ENCODE results near the gene HECW1. TPM values are rescaled to one million over a fixed set of nuclear protein-coding genes. Genes with fewer than 3 reads are reported as not detected.

The HECW1 gene
- total and polyA plus RNA-seq, 2 of the 8 experiments (the other 6 are each of a cell fraction or from before 2014, with no cell fraction given), result 2.9 to 12.7 TPM

- Histone ChIP-seq H2BK15ac (ENCODE audit: low read length) (no peak overlapping the region), H2BK120ac (replicated peaks; ENCODE audit: low read depth, low read length) (no peak overlapping the region), H3K4me1 (replicated peaks in 1 of 4; ENCODE audit: control insufficient read depth in 3 of 4, insufficient read depth in 4 of 4, low read length in 3 of 4) (peaks cover 2 to 7% (median 4%) of the 10 kb centered on the region in 4 experiments; a peak in 6 of 7 replicates), H2BK12ac (ENCODE audit: low read depth, low read length) (no peak overlapping the region), H3K18ac (ENCODE audit: extremely low read depth, low read length) (no peak overlapping the region), H3K23ac (ENCODE audit: insufficient read length) (no peak overlapping the region), H4K91ac (replicated peaks; ENCODE audit: insufficient read length, low read length) (no peak overlapping the region), H3K27ac (ENCODE audit: low read depth, low read length) (no peak overlapping the region), H2BK20ac (ENCODE audit: low read length) (no peak overlapping the region), H3K9ac (replicated peaks in 1 of 4; ENCODE audit: extremely low read depth in 1 of 4, low read depth in 3 of 4, low read length in 3 of 4) (no peak overlapping the region), H3K79me2 (ENCODE audit: control insufficient read depth in 1 of 2, insufficient read depth in 2 of 2, low read length in 2 of 2) (peaks cover 0 to 74% of the 10 kb centered on the region in 2 experiments; a peak in 2 of 4 replicates), H3K56ac (replicated peaks; ENCODE audit: insufficient read length, low read depth, low read length) (no peak overlapping the region), H4K20me1 (replicated peaks in 1 of 2; ENCODE audit: control insufficient read depth in 1 of 2, insufficient read depth in 2 of 2, low read length in 2 of 2) (peaks cover 5 to 8% of the 10 kb centered on the region in 2 experiments), H3K27me3 (replicated peaks in 1 of 4; ENCODE audit: control insufficient read depth in 3 of 4, extremely low read depth in 1 of 4, insufficient read depth in 3 of 4, low read length in 3 of 4) (no peaks in the 10 kb centered on the region; a peak in 3 of 7 replicates), H2AFZ (ENCODE audit: low read length) (no peak overlapping the region), H3K79me1 (ENCODE audit: low read depth, low read length) (peaks cover 4% of the 10 kb centered on the region; the same call in 1 of the 2 replicates), H3K23me2 (ENCODE audit: low read depth, low read length) (peaks cover 3% of the 10 kb centered on the region), H3K4me3 (ENCODE audit: extremely low read depth in 1 of 4, insufficient read depth in 2 of 4, low read depth in 3 of 4, low read length in 4 of 4) (no peak overlapping the region), H2BK5ac (ENCODE audit: low read depth, low read length) (no peak overlapping the region), H2AK5ac (ENCODE audit: low read depth, low read length) (no peak overlapping the region), H3K14ac (ENCODE audit: insufficient read length) (no peak overlapping the region), H3K4ac (replicated peaks; ENCODE audit: insufficient read length, low read depth, low read length) (no peak overlapping the region), H4K5ac (ENCODE audit: insufficient read length, low read depth, low read length) (no peak overlapping the region), H4K8ac (ENCODE audit: extremely low read depth, insufficient read depth, low read length) (no peak overlapping the region), H3K9me3 (ENCODE audit: insufficient read depth in 2 of 2, low read depth in 1 of 2, low read length in 1 of 2) (no peaks in the 10 kb centered on the region), H3K36me3 (ENCODE audit: control insufficient read depth in 2 of 4, insufficient read depth in 4 of 4, low read length in 3 of 4) (no peaks in the 10 kb centered on the region), H3K4me2 (ENCODE audit: insufficient read depth in 1 of 2, low read depth in 2 of 2, low read length in 2 of 2) (no peak overlapping the region)
- FAIRE-seq (no peak), DNase-seq (ENCODE audit: low read depth in 1 of 2, low spot score in 2 of 2) (no peak)
- POLR2A ChIA-PET (ENCODE audit: partially characterized antibody), result no interaction called here
- CTCF ChIA-PET (ENCODE audit: partially characterized antibody), result interaction anchor here (1.0 to 1.1 kb wide), 2 partner anchors 28 to 181 kb away, joined by 3 read pairs; no protein-coding TSS in a partner anchor
- TF ChIP-seq SP2 (IDR thresholded peaks at IDR 0.05; ENCODE audit: low read length), result no peak
- no peak for TF ChIP-seq TAF7 (optimal IDR thresholded peaks at IDR 0.05; ENCODE audit: borderline replicate concordance, low read depth, low read length)
- no peak for TF ChIP-seq KDM5A (IDR thresholded peaks at IDR 0.05; ENCODE audit: low read length)
- TF ChIP-seq RFX5 (IDR thresholded peaks at IDR 0.05; ENCODE audit: borderline replicate concordance, low read depth, low read length), result no peak
- no peak for TF ChIP-seq FOSL1 (IDR thresholded peaks at IDR 0.05; ENCODE audit: insufficient read depth, low read depth, low read length)
- TF ChIP-seq CBX5 (IDR thresholded peaks at IDR 0.05; ENCODE audit: low read depth, low read length), result no peak
- no peak for TF ChIP-seq HDAC2 (IDR thresholded peaks at IDR 0.05; ENCODE audit: borderline replicate concordance in 1 of 2, low read depth in 2 of 2, low read length in 2 of 2)
- no peak for TF ChIP-seq GABPA (IDR thresholded peaks at IDR 0.05; ENCODE audit: borderline replicate concordance, insufficient read depth, low read length)
- no peak for TF ChIP-seq JUN (IDR thresholded peaks at IDR 0.05; ENCODE audit: low read depth, low read length)
- TF ChIP-seq ZNF274 (IDR thresholded peaks at IDR 0.05; ENCODE audit: borderline replicate concordance, extremely low read depth, low read length), result no peak
- no peak for TF ChIP-seq JUND (IDR thresholded peaks at IDR 0.05; ENCODE audit: low read length)
- no peak for TF ChIP-seq NANOG (IDR thresholded peaks at IDR 0.05; ENCODE audit: insufficient read depth, low read depth, low read length, poor library complexity, severe bottlenecking)
- TF ChIP-seq CHD1 (IDR thresholded peaks at IDR 0.05; ENCODE audit: low read depth, low read length), result no peak
- no peak for TF ChIP-seq RNF2 (IDR thresholded peaks at IDR 0.05; ENCODE audit: borderline replicate concordance, low read depth, low read length, missing control alignments, poor library complexity, severe bottlenecking)
- TF ChIP-seq SRF (IDR thresholded peaks at IDR 0.05; ENCODE audit: low read depth, low read length), result no peak
Measured at GRCh38 chr7:43589133-43589478, 476.7 kb downstream of the HECW1 start.

Data from H1 (cell line).